ENCODE measurements around the gene SORBS1. TPM values are rescaled to one million over a fixed set of nuclear protein-coding genes. Genes with fewer than 3 reads are reported as not detected.

The SORBS1 gene
- total RNA-seq, 1 experiment from 2014 or later: 0.56 TPM

GRCh38 chr10:95278061-95278988 is 282.8 kb downstream of the SORBS1 start:
- H3K4me3 ChIP-seq (ENCODE audit: low read depth, low read length, poor library complexity, severe bottlenecking): no peak overlapping the region
- POLR2A ChIA-PET (ENCODE audit: low non-redundant PET): no interaction called here
- TF ChIP-seq CTCF (conservative IDR thresholded peaks at IDR 0.05; ENCODE audit: low read depth, low read length) (no peak), EZH2 (IDR thresholded peaks at IDR 0.05; ENCODE audit: borderline replicate concordance, low read depth, low read length, poor library complexity, severe bottlenecking) (no peak)
- H3K27me3 ChIP-seq (replicated peaks; ENCODE audit: insufficient read depth, low read depth, low read length, poor library complexity): no peaks in the 10 kb centered on the region
- no TSS peak for BruUV-seq (replicated peaks)
- intact Hi-C loops (cut with micrococcal nuclease; ENCODE audit: unreplicated experiment): no loop called here
- CTCF ChIA-PET: no interaction called here
- no peaks in the 10 kb centered on the region for H3K9me3 ChIP-seq (ENCODE audit: low read depth, low read length, poor library complexity, severe bottlenecking)
- no peak for DNase-seq (ENCODE audit: low spot score)
- no peaks in the 10 kb centered on the region for H3K36me3 ChIP-seq (ENCODE audit: insufficient read depth, low read length, poor library complexity, severe bottlenecking)
- H3K27ac ChIP-seq (ENCODE audit: low read depth, low read length, poor library complexity, severe bottlenecking): no peak overlapping the region
- no peaks in the 10 kb centered on the region for H3K4me1 ChIP-seq (ENCODE audit: insufficient read depth, low read length, poor library complexity, severe bottlenecking)

- Histone ChIP-seq H3K27ac (ENCODE audit: low read depth, low read length, poor library complexity, severe bottlenecking) (no peak overlapping the region), H3K4me3 (ENCODE audit: low read depth, low read length, poor library complexity, severe bottlenecking) (no peak overlapping the region), H3K9me3 (ENCODE audit: low read depth, low read length, poor library complexity, severe bottlenecking) (no peaks in the 10 kb centered on the region), H3K36me3 (ENCODE audit: insufficient read depth, low read length, poor library complexity, severe bottlenecking) (no peaks in the 10 kb centered on the region), H3K4me1 (ENCODE audit: insufficient read depth, low read length, poor library complexity, severe bottlenecking) (no peaks in the 10 kb centered on the region), H3K27me3 (replicated peaks; ENCODE audit: insufficient read depth, low read depth, low read length, poor library complexity) (no peaks in the 10 kb centered on the region)
- DNase-seq (ENCODE audit: low spot score): no peak
- BruUV-seq (replicated peaks): no TSS peak
- TF ChIP-seq CTCF (conservative IDR thresholded peaks at IDR 0.05; ENCODE audit: low read depth, low read length) (no peak), EZH2 (IDR thresholded peaks at IDR 0.05; ENCODE audit: borderline replicate concordance, low read depth, low read length, poor library complexity, severe bottlenecking) (no peak)
- ChIA-PET CTCF (no interaction called here), POLR2A (ENCODE audit: low non-redundant PET) (no interaction called here)
- intact Hi-C loops (cut with micrococcal nuclease; ENCODE audit: unreplicated experiment): no loop called here
These were observed 283.6 kb downstream of the SORBS1 start for GRCh38 chr10:95277614-95278013.

- CTCF ChIA-PET: interaction anchor here (0.5 kb wide), 1 partner anchor 162 kb away, joined by 3 read pairs; no protein-coding TSS in a partner anchor
- H3K36me3 ChIP-seq (ENCODE audit: insufficient read depth, low read length, poor library complexity, severe bottlenecking): no peaks in the 10 kb centered on the region
- H3K4me1 ChIP-seq (ENCODE audit: insufficient read depth, low read length, poor library complexity, severe bottlenecking): no peaks in the 10 kb centered on the region
- H3K9me3 ChIP-seq (ENCODE audit: low read depth, low read length, poor library complexity, severe bottlenecking): no peaks in the 10 kb centered on the region
- no peak for DNase-seq (ENCODE audit: low spot score)
- no TSS peak for BruUV-seq (replicated peaks)
- H3K4me3 ChIP-seq (ENCODE audit: low read depth, low read length, poor library complexity, severe bottlenecking): no peak overlapping the region
- no peak overlapping the region for H3K27ac ChIP-seq (ENCODE audit: low read depth, low read length, poor library complexity, severe bottlenecking)
- TF ChIP-seq CTCF (conservative IDR thresholded peaks at IDR 0.05; ENCODE audit: low read depth, low read length): no peak
- no peak for TF ChIP-seq EZH2 (IDR thresholded peaks at IDR 0.05; ENCODE audit: borderline replicate concordance, low read depth, low read length, poor library complexity, severe bottlenecking)
- intact Hi-C loops (cut with micrococcal nuclease; ENCODE audit: unreplicated experiment): no loop called here
- H3K27me3 ChIP-seq (replicated peaks; ENCODE audit: insufficient read depth, low read depth, low read length, poor library complexity): no peaks in the 10 kb centered on the region
- POLR2A ChIA-PET (ENCODE audit: low non-redundant PET): no interaction called here
These were observed 284.0 kb downstream of the SORBS1 start for GRCh38 chr10:95277201-95277570.

Measured in A673 (cell line).